ENCODE data around the gene IGIP. TPM values are rescaled to one million over a fixed set of nuclear protein-coding genes. Genes with fewer than 3 reads are reported as not detected.
"Not testable (repeated sequence)": the region's sequence is repeated elsewhere in the genome, so short reads cannot be mapped to it uniquely, and the experiment has no call there.

IGIP gene
- total and polyA plus RNA-seq, 2 donors (not counting 3 experiments of a cell fraction or from before 2014, with no cell fraction given), result 0.86 to 3.3 TPM

GRCh38 chr5:140153905-140154304 is 28.2 kb downstream of the IGIP start:
- intact Hi-C loops (cut with micrococcal nuclease) (no loop called here), dilution Hi-C loops (cut with MboI; ENCODE audit: extremely low pct_ligation_motif_present, low sequenced_read_pairs) (no loop called here)
- ChIA-PET CTCF (interaction anchor here (1.1 to 13.1 kb wide), 6 partner anchors 8 to 366 kb away, joined by 3 to 141 read pairs (median 32); no protein-coding TSS in a partner anchor), POLR2A (no interaction called here)
- BruUV-seq (replicated peaks), result no TSS peak
- Histone ChIP-seq H3K27me3 (ENCODE audit: control insufficient read depth in 2 of 2, insufficient read depth in 2 of 2, low read length in 2 of 2) (no peaks in the 10 kb centered on the region), H3K4me1 (ENCODE audit: control insufficient read depth, extremely low read depth, insufficient read depth, low read length) (peaks cover 4% of the 10 kb centered on the region), H2AFZ (ENCODE audit: low read depth, low read length) (no peak overlapping the region), H3K4me3 (replicated peaks in 1 of 3; ENCODE audit: insufficient read depth in 1 of 3, low read depth in 1 of 3, low read length in 3 of 3) (no peak overlapping the region), H3K27ac (ENCODE audit: insufficient read depth, low read depth, low read length) (no peak overlapping the region), H3K79me2 (ENCODE audit: control insufficient read depth, insufficient read depth, low read length) (no peaks in the 10 kb centered on the region), H3K9me1 (replicated peaks; ENCODE audit: control insufficient read depth, extremely low read depth, insufficient read depth, low read length) (no peaks in the 10 kb centered on the region), H3K9me3 (replicated peaks; ENCODE audit: control insufficient read depth, insufficient read depth, low read length) (no peaks in the 10 kb centered on the region), H3K4me2 (ENCODE audit: insufficient read depth, low read length) (no peak overlapping the region), H3K9ac (replicated peaks; ENCODE audit: extremely low read depth, insufficient read depth, low read length) (no peak overlapping the region), H4K20me1 (replicated peaks; ENCODE audit: control insufficient read depth, extremely low read depth, insufficient read depth, low read length) (no peaks in the 10 kb centered on the region), H3K36me3 (ENCODE audit: control insufficient read depth in 2 of 2, extremely low read depth in 1 of 2, insufficient read depth in 2 of 2, low read length in 2 of 2) (no peaks in the 10 kb centered on the region)
- DNase-seq (ENCODE audit: low read depth, low spot score), result no peak
- no peak for FAIRE-seq
- TF ChIP-seq POLR2AphosphoS5 (IDR thresholded peaks at IDR 0.05; ENCODE audit: insufficient read depth, low read depth, low read length), result no peak
- TF ChIP-seq CTCF (IDR thresholded peaks at IDR 0.05; ENCODE audit: extremely low read depth in 1 of 2, insufficient read depth in 1 of 2, low read depth in 1 of 2, low read length in 2 of 2), result no peak
- TF ChIP-seq POLR2A (IDR thresholded peaks at IDR 0.05; ENCODE audit: low read depth, low read length), result no peak
- TF ChIP-seq EZH2 (IDR thresholded peaks at IDR 0.05; ENCODE audit: borderline replicate concordance, low read depth, low read length, severe bottlenecking), result no peak
- no peak for TF ChIP-seq MAX (IDR thresholded peaks at IDR 0.05; ENCODE audit: insufficient read depth, insufficient read length)
- no peak for TF ChIP-seq FOS (IDR thresholded peaks at IDR 0.05; ENCODE audit: borderline replicate concordance, insufficient read depth, low read length)
- no peak for TF ChIP-seq MYC (IDR thresholded peaks at IDR 0.05; ENCODE audit: low read depth, low read length)
- TF ChIP-seq GATA2 (IDR thresholded peaks at IDR 0.05; ENCODE audit: insufficient read depth, insufficient read length, low read depth, low read length), result no peak
- no peak for TF ChIP-seq JUN (IDR thresholded peaks at IDR 0.05; ENCODE audit: borderline replicate concordance, insufficient read depth, insufficient read length, low read depth)

DNA sequence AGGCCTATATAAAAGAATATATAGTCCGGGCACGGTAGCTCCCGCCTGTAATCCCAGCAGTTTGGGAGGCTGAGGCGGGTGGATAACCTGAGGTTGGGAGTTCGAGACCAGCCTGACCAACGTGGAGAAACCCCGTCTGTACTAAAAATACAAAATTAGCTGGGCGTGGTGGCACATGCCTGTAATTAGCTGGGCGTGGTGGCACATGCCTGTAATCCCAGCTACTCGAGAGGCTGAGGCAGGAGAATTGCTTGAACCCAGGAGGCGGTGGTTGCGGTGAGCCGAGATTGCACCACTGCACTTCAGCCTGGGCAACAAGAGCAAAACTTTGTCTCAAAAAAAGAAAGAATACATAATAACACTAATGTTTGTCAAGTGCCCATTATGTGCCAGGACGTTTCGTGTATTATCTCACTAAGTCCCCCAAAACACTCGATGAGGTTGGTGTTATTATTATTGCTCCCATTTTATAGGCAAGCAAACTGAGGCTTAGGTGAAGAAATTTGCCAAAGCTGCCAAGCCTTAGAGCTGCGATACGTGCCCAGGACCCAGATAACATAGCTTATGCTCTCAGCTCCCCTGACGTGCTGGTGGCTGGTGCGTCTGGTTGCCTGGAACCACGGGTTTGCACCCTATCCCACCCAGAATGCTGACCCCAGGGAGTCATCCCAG is 29.1 kb downstream of the IGIP start:
- H3K36me3 ChIP-seq (ENCODE audit: control insufficient read depth in 2 of 2, extremely low read depth in 1 of 2, insufficient read depth in 2 of 2, low read length in 2 of 2); H3K27me3 ChIP-seq (ENCODE audit: control insufficient read depth in 2 of 2, insufficient read depth in 2 of 2, low read length in 2 of 2); H3K4me1 ChIP-seq (ENCODE audit: control insufficient read depth, extremely low read depth, insufficient read depth, low read length); H3K27ac ChIP-seq (ENCODE audit: insufficient read depth, low read depth, low read length); H3K4me3 ChIP-seq (replicated peaks in 1 of 3; ENCODE audit: insufficient read depth in 1 of 3, low read depth in 1 of 3, low read length in 3 of 3); H4K20me1 ChIP-seq (replicated peaks; ENCODE audit: control insufficient read depth, extremely low read depth, insufficient read depth, low read length); H3K9me1 ChIP-seq (replicated peaks; ENCODE audit: control insufficient read depth, extremely low read depth, insufficient read depth, low read length); H3K4me2 ChIP-seq (ENCODE audit: insufficient read depth, low read length); H3K9me3 ChIP-seq (replicated peaks; ENCODE audit: control insufficient read depth, insufficient read depth, low read length); H2AFZ ChIP-seq (ENCODE audit: low read depth, low read length); POLR2A ChIA-PET; BruUV-seq (replicated peaks); DNase-seq (ENCODE audit: low read depth, low spot score); H3K9ac ChIP-seq (replicated peaks; ENCODE audit: extremely low read depth, insufficient read depth, low read length); H3K79me2 ChIP-seq (ENCODE audit: control insufficient read depth, insufficient read depth, low read length); FAIRE-seq; dilution Hi-C loops (cut with MboI; ENCODE audit: extremely low pct_ligation_motif_present, low sequenced_read_pairs): not testable (repeated sequence)
- CTCF ChIA-PET, result interaction anchor here (0.6 to 13.1 kb wide), 9 partner anchors 9 to 380 kb away, joined by 3 to 141 read pairs (median 3); no protein-coding TSS in a partner anchor
- intact Hi-C loops (cut with micrococcal nuclease), result loop anchor here (5.0 kb wide), 2 partner anchors 202 to 293 kb away; no protein-coding TSS in a partner anchor

All from endothelial cell of umbilical vein (primary cell).